Measurements from ENCODE around the gene PSPN. TPM values are rescaled to one million over a fixed set of nuclear protein-coding genes. Genes with fewer than 3 reads are reported as not detected.
A peak's percentile ranks its signal among the peaks of the same experiment; 100 is the strongest.

The PSPN gene
- total and polyA plus RNA-seq, 2 of the 13 experiments (the other 11 are each of a cell fraction or from before 2014, with no cell fraction given) = 0.69 to 1.1 TPM

DNA sequence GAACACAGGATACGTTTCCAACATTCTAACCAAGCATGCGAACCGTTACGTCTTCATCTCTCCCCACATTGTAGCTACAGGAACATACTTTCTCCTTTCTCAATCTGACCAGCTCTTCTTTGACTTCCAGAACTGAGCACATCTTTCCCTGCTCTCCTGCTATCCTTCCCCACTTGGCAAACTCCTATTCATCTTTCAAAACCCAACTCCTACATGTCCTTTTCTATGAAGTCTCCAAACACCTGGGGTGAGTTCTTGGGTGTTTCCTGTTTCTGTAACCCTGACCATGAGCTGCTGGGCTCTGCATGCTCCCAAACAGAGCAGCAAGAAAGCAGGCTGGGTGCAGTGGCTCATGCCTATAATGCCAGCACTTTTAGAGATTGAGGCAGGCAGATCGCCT lies 48.9 kb downstream of the PSPN start:
- in situ Hi-C loops (cut with HindIII; ENCODE audit: extremely low pct_ligation_motif_present, low pct_unique_long_range_greater_than_20kb) = no loop called here
- 14% methylated on average over 5 of the region's 5 CpGs for WGBS (ENCODE audit: low lambda C conversion rate)
- Histone ChIP-seq H3K9me3 (ENCODE audit: low read length) (no peaks in the 10 kb centered on the region), H3K79me2 (ENCODE audit: insufficient read depth, low read length) (no peaks in the 10 kb centered on the region), H3K9ac (ENCODE audit: insufficient read depth, low read depth, low read length) (no peak overlapping the region), H3K4me3 (replicated peaks in 1 of 3; ENCODE audit: insufficient read depth in 1 of 3, low read depth in 2 of 3, low read length in 3 of 3) (no peak overlapping the region), H2AFZ (ENCODE audit: low read length) (no peak overlapping the region), H3K4me1 (ENCODE audit: insufficient read depth, low read length) (no peaks in the 10 kb centered on the region), H3K36me3 (replicated peaks in 1 of 2; ENCODE audit: control insufficient read depth in 1 of 2, insufficient read depth in 2 of 2, low read length in 2 of 2) (no peaks in the 10 kb centered on the region), H4K20me1 (ENCODE audit: insufficient read depth, low read length) (no peaks in the 10 kb centered on the region), H3K4me2 (ENCODE audit: low read depth, low read length) (no peak overlapping the region), H3K27ac (ENCODE audit: extremely low read length, insufficient read depth, low read length) (no peak overlapping the region), H3K27me3 (ENCODE audit: control insufficient read depth in 1 of 2, insufficient read depth in 2 of 2, low read length in 2 of 2) (peaks cover 0 to 8% of the 10 kb centered on the region in 2 experiments; a peak in 3 of 5 replicates)
- DNase-seq (ENCODE audit: low spot score) (no peak), ATAC-seq (no peak), FAIRE-seq (no peak)
- no peak for TF ChIP-seq ZNF577 (CRISPR knock-in tag; IDR thresholded peaks at IDR 0.05; ENCODE audit: borderline replicate concordance, low read depth)
- TF ChIP-seq HOXA5 (CRISPR knock-in tag; IDR thresholded peaks at IDR 0.05) = no peak
- TF ChIP-seq ZNF564 (CRISPR knock-in tag; IDR thresholded peaks at IDR 0.05) = no peak
- no peak for TF ChIP-seq SRSF4 (IDR thresholded peaks at IDR 0.05; ENCODE audit: low read depth, low read length, poor library complexity, severe bottlenecking)
- no peak for TF ChIP-seq ZNF619 (CRISPR knock-in tag; IDR thresholded peaks at IDR 0.05)
- TF ChIP-seq RXRB (CRISPR knock-in tag; IDR thresholded peaks at IDR 0.05; ENCODE audit: borderline replicate concordance) = no peak
- intact Hi-C loops (cut with micrococcal nuclease; ENCODE audit: unreplicated experiment) = no loop called here
- CTCF ChIA-PET (ENCODE audit: low intra/inter-chr PET ratio, low total read pairs) = no interaction called here
- no TSS peak for BruUV-seq (replicated peaks)
- POLR2A ChIA-PET = no interaction called here

DNA sequence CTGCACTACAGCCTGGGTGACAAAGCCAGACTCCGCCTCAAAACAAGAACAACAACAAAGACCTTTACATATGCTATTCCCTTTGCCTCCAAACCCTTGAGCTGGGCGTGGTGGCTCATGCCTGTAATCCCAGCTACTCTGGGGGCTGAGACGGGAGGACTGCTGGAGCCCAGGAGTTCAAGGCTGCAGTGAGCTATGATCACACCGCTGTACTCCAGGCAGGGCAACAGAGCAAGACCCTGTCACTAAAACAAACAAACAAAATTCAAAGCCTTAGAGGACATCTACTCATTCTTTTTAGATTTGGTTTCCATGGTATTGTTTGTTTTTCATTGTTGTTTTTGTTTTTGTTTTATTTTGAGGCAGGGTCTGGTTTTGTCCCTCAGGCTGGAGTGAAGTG lies 50.1 kb downstream of the PSPN start:
- Histone ChIP-seq H3K36me3 (replicated peaks in 1 of 2; ENCODE audit: control insufficient read depth in 1 of 2, insufficient read depth in 2 of 2, low read length in 2 of 2) (no peaks in the 10 kb centered on the region), H4K20me1 (ENCODE audit: insufficient read depth, low read length) (no peaks in the 10 kb centered on the region), H3K27me3 (ENCODE audit: control insufficient read depth in 1 of 2, insufficient read depth in 2 of 2, low read length in 2 of 2) (peaks cover 0 to 6% of the 10 kb centered on the region in 2 experiments; a peak in 3 of 5 replicates), H3K4me1 (ENCODE audit: insufficient read depth, low read length) (no peaks in the 10 kb centered on the region), H3K79me2 (ENCODE audit: insufficient read depth, low read length) (no peaks in the 10 kb centered on the region), H3K9me3 (ENCODE audit: low read length) (no peaks in the 10 kb centered on the region), H3K4me3 (replicated peaks in 1 of 3; ENCODE audit: insufficient read depth in 1 of 3, low read depth in 2 of 3, low read length in 3 of 3) (no peak overlapping the region), H3K27ac (ENCODE audit: extremely low read length, insufficient read depth, low read length) (no peak overlapping the region), H3K9ac (ENCODE audit: insufficient read depth, low read depth, low read length) (no peak overlapping the region), H2AFZ (ENCODE audit: low read length) (no peak overlapping the region), H3K4me2 (ENCODE audit: low read depth, low read length) (no peak overlapping the region)
- POLR2A ChIA-PET = no interaction called here
- FAIRE-seq = no peak
- ATAC-seq = no peak
- CTCF ChIA-PET (ENCODE audit: low intra/inter-chr PET ratio, low total read pairs) = no interaction called here
- in situ Hi-C loops (cut with HindIII; ENCODE audit: extremely low pct_ligation_motif_present, low pct_unique_long_range_greater_than_20kb) (no loop called here), intact Hi-C loops (cut with micrococcal nuclease; ENCODE audit: unreplicated experiment) (no loop called here)
- DNase-seq (ENCODE audit: low spot score) = no peak
- BruUV-seq (replicated peaks) = no TSS peak
- WGBS (ENCODE audit: low lambda C conversion rate) = 7% methylated on average over 4 of the region's 4 CpGs
- TF ChIP-seq GZF1 (CRISPR knock-in tag; IDR thresholded peaks at IDR 0.05) (no peak), ZFP36L2 (CRISPR knock-in tag; IDR thresholded peaks at IDR 0.05) (no peak), SRSF1 (optimal IDR thresholded peaks at IDR 0.05; ENCODE audit: low read depth, low read length) (no peak), ZFP90 (CRISPR knock-in tag; IDR thresholded peaks at IDR 0.05; ENCODE audit: borderline replicate concordance) (no peak), ZNF572 (CRISPR knock-in tag; IDR thresholded peaks at IDR 0.05) (no peak), TMF1 (CRISPR knock-in tag; IDR thresholded peaks at IDR 0.05; ENCODE audit: low read depth) (no peak), ZNF121 (CRISPR knock-in tag; IDR thresholded peaks at IDR 0.05) (peak; percentile 86), ZNF263 (CRISPR knock-in tag; IDR thresholded peaks at IDR 0.05) (peak; percentile 34; the same call in 1 of the 2 replicates), GTF2F1 (IDR thresholded peaks at IDR 0.05; ENCODE audit: low read length) (no peak), ADNP (CRISPR knock-in tag; IDR thresholded peaks at IDR 0.05) (no peak)
- TF ChIP-seq, protein P1, sequence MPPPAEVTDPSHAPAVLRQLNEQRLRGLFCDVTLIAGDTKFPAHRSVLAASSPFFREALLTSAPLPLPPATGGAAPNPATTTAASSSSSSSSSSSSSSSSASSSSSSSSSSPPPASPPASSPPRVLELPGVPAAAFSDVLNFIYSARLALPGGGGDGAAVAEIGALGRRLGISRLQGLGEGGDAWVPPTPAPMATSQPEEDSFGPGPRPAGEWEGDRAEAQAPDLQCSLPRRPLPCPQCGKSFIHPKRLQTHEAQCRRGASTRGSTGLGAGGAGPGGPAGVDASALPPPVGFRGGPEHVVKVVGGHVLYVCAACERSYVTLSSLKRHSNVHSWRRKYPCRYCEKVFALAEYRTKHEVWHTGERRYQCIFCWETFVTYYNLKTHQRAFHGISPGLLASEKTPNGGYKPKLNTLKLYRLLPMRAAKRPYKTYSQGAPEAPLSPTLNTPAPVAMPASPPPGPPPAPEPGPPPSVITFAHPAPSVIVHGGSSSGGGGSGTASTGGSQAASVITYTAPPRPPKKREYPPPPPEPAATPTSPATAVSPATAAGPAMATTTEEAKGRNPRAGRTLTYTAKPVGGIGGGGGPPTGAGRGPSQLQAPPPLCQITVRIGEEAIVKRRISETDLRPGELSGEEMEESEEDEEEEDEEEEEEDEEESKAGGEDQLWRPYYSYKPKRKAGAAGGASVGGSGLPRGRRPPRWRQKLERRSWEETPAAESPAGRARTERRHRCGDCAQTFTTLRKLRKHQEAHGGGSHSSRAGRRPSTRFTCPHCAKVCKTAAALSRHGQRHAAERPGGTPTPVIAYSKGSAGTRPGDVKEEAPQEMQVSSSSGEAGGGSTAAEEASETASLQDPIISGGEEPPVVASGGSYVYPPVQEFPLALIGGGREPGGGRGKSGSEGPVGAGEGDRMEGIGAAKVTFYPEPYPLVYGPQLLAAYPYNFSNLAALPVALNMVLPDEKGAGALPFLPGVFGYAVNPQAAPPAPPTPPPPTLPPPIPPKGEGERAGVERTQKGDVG (CRISPR knock-in tag; IDR thresholded peaks at IDR 0.05; ENCODE audit: borderline replicate concordance) = no peak

Measured in HepG2 (cell line).